OCI-LY1 (cell line): Measurements from ENCODE around the gene ARL15.

Experiments used
- EZH2 ChIP-seq: fragments of 200-600 bp; sonication (generic), shearing (Covaris generic); IDR thresholded peaks from 2 replicates; pipeline ENCODE4 v1.8.0; 2017; ENCODE audit warnings: borderline replicate concordance, mixed run types, mild to moderate bottlenecking, antibody characterized with exemption, low read length, moderate library complexity, mixed read lengths
- TF ChIP-seq, protein P1 (sequence below): fragments of 200-600 bp; sonication (generic), shearing (Covaris generic); IDR thresholded peaks from 2 replicates; pipeline ENCODE4 v1.5.1; 2017; ENCODE audit warnings: mild to moderate bottlenecking, antibody characterized with exemption, low read length, moderate library complexity, mixed read lengths

DNA sequence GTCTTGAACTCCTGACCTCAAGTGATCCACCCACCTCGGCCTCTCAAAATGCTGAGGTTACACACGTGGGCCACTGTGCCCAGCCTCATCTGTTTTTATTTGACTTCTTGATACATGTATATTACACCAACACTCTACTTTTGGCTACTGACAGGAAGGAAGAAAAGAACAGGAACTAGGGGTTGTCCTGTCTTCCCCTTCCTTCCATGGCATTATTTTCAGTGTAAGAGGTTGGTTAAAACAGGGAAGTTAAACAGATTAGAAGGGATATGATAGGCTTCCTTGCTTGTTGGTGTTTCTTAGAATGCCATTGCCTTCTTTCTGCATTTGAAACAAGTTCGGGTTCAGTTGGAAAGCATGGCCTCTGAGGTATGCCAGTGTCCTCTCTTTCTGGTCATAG is 437.1 kb downstream of the ARL15 start:
- TF ChIP-seq, protein P1, sequence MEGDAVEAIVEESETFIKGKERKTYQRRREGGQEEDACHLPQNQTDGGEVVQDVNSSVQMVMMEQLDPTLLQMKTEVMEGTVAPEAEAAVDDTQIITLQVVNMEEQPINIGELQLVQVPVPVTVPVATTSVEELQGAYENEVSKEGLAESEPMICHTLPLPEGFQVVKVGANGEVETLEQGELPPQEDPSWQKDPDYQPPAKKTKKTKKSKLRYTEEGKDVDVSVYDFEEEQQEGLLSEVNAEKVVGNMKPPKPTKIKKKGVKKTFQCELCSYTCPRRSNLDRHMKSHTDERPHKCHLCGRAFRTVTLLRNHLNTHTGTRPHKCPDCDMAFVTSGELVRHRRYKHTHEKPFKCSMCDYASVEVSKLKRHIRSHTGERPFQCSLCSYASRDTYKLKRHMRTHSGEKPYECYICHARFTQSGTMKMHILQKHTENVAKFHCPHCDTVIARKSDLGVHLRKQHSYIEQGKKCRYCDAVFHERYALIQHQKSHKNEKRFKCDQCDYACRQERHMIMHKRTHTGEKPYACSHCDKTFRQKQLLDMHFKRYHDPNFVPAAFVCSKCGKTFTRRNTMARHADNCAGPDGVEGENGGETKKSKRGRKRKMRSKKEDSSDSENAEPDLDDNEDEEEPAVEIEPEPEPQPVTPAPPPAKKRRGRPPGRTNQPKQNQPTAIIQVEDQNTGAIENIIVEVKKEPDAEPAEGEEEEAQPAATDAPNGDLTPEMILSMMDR: no peak
- TF ChIP-seq EZH2: no peak
